CD14-positive monocyte (primary cell): ENCODE measurements around the gene GNL2. TPM values are rescaled to one million over a fixed set of nuclear protein-coding genes. Genes with fewer than 3 reads are reported as not detected.

ENCODE experiments used
- DNase-seq, 3 donors: peaks; one replicate each; pipeline ENCODE4 v3.0.0-alpha.2; 2011 to 2022
- H2AFZ ChIP-seq: 2 replicates; pipeline ENCODE4 v1.6.0; 2012; ENCODE audit warnings: mild to moderate bottlenecking, low read depth, low read length, inconsistent platforms; ENCODE audit not compliant: insufficient read depth, poor library complexity, severe bottlenecking
- H3K27ac ChIP-seq, 2 donors: 1 replicate in 1 of 2; 2 replicates in 1 of 2; pipeline ENCODE4 v1.5.1; 2012 to 2013; ENCODE audit warnings: low read length in 2 of 2, control low read depth in 1 of 2, inconsistent platforms in 1 of 2, low read depth in 1 of 2, mild to moderate bottlenecking in 1 of 2
- H3K27me3 ChIP-seq, 2 donors: one replicate each; pipeline versions ENCODE4 v1.6.0 to v1.6.1; 2011 to 2013; ENCODE audit warnings: low read length in 2 of 2; ENCODE audit not compliant: control insufficient read depth in 2 of 2, insufficient read depth in 2 of 2
- H3K36me3 ChIP-seq, 2 donors: replicated peaks in 1 of 2; 1 replicate in 1 of 2; 2 replicates in 1 of 2; pipeline versions ENCODE4 v1.5.1 to v1.6.1; 2012 to 2013; ENCODE audit warnings: low read length in 2 of 2, control low read depth in 1 of 2, inconsistent platforms in 1 of 2, mild to moderate bottlenecking in 1 of 2; ENCODE audit not compliant: insufficient read depth in 2 of 2, control insufficient read depth in 1 of 2
- H3K4me1 ChIP-seq, 2 donors: 1 replicate in 1 of 2; 2 replicates in 1 of 2; pipeline versions ENCODE4 v1.5.1 to v1.6.1; 2012 to 2013; ENCODE audit warnings: low read length in 2 of 2, control low read depth in 1 of 2, inconsistent platforms in 1 of 2, mild to moderate bottlenecking in 1 of 2, moderate library complexity in 1 of 2; ENCODE audit not compliant: insufficient read depth in 2 of 2, control insufficient read depth in 1 of 2
- H3K4me2 ChIP-seq: replicated peaks from 2 replicates; pipeline ENCODE3; 2012; ENCODE audit warnings: low read length, moderate library complexity, mild to moderate bottlenecking; ENCODE audit not compliant: poor library complexity, severe bottlenecking; ENCODE audit errors: extremely low read depth
- H3K4me3 ChIP-seq, 3 experiments: fragments of 200-600 bp in 1 of 3; sonication (generic) in 1 of 3; replicated peaks in 1 of 3; 1 replicate in 2 of 3; 2 replicates in 1 of 3; pipeline ENCODE4 v1.5.1; 2011 to 2013; ENCODE audit warnings: low read length in 3 of 3, mild to moderate bottlenecking in 3 of 3, control low read depth in 2 of 3, low read depth in 2 of 3, inconsistent platforms in 1 of 3, moderate library complexity in 1 of 3
- H3K79me2 ChIP-seq: 2 replicates; pipeline ENCODE4 v1.6.0; 2012; ENCODE audit warnings: mild to moderate bottlenecking, control low read depth, inconsistent platforms, low read length, moderate library complexity; ENCODE audit not compliant: insufficient read depth
- H3K9ac ChIP-seq: 2 replicates; pipeline ENCODE4 v1.6.0; 2017; ENCODE audit warnings: low read length, mild to moderate bottlenecking; ENCODE audit not compliant: insufficient read depth, poor library complexity, severe bottlenecking
- H3K9me3 ChIP-seq, 2 donors: replicated peaks in 1 of 2; 1 replicate in 1 of 2; 2 replicates in 1 of 2; pipeline versions ENCODE4 v1.5.1 to v1.6.1; 2012 to 2013; ENCODE audit warnings: low read length in 2 of 2, control low read depth in 1 of 2; ENCODE audit not compliant: control insufficient read depth in 1 of 2, insufficient read depth in 1 of 2
- H4K20me1 ChIP-seq: 2 replicates; pipeline ENCODE4 v1.6.0; 2012; ENCODE audit warnings: mild to moderate bottlenecking, low read length, control low read depth, moderate library complexity; ENCODE audit not compliant: insufficient read depth
- H3K27ac Mint-ChIP-seq, 7 donors: one replicate each; pipeline ENCODE4 v1.8.0; 2020; ENCODE audit warnings: mild to moderate bottlenecking in 7 of 7, mixed read lengths in 7 of 7, moderate library complexity in 6 of 7, inconsistent platforms in 2 of 7
- H3K27me3 Mint-ChIP-seq, 3 donors: one replicate each; pipeline ENCODE4 v1.8.0; 2021 to 2022; ENCODE audit warnings: low read depth in 3 of 3, mild to moderate bottlenecking in 3 of 3, mixed read lengths in 3 of 3, moderate library complexity in 3 of 3, inconsistent platforms in 1 of 3
- H3K36me3 Mint-ChIP-seq, 2 donors: one replicate each; pipeline ENCODE4 v1.8.0; 2020; ENCODE audit warnings: mixed read lengths in 2 of 2, inconsistent platforms in 1 of 2, mild to moderate bottlenecking in 1 of 2
- H3K4me1 Mint-ChIP-seq: one replicate; pipeline ENCODE4 v1.8.0; 2020; ENCODE audit warnings: mild to moderate bottlenecking, mixed read lengths
- H3K4me3 Mint-ChIP-seq, 2 donors: one replicate each; pipeline ENCODE4 v1.8.0; 2020; ENCODE audit warnings: mild to moderate bottlenecking in 2 of 2, mixed read lengths in 2 of 2, moderate library complexity in 1 of 2
- H3K9me3 Mint-ChIP-seq, 7 donors: one replicate each; pipeline ENCODE4 v1.8.0; 2020 to 2022; ENCODE audit warnings: mixed read lengths in 7 of 7, mild to moderate bottlenecking in 6 of 7, moderate library complexity in 6 of 7, inconsistent platforms in 2 of 7
- WGBS: methylation state at CpG from one replicate; pipeline ENCODE4 v1.1.5; 2013; ENCODE audit warnings: missing lambda C conversion rate; ENCODE audit not compliant: insufficient coverage; 5-methylcytosine and 5-hydroxymethylcytosine counted together
- intact Hi-C, 2 donors: fragments of 100-400 bp; cut with micrococcal nuclease; formaldehyde crosslinking; loops; one replicate each; pipeline versions ENCODE4 v1.15.0 to v1.15.1; 2023
- polyA plus RNA-seq, 3 donors: library from polyadenylated mRNA; depleted of rRNA in 1 of 3; unstranded in 2 of 3; stranded (reverse) in 1 of 3; fragments of 300-500 nt in 2 of 3; fragments of >200 nt in 1 of 3; fragmentation: Illumina TruSeq in 2 of 3; gene quantifications; 1 replicate in 2 of 3; 2 replicates in 1 of 3; pipeline ENCODE4 v1.2.3, GENCODE V29; 2012 to 2021
- TF ChIP-seq, protein P1 (sequence below): fragments of 200-600 bp; IDR thresholded peaks from one replicate; pipeline ENCODE4 v1.8.0; 2022; ENCODE audit warnings: antibody characterized with exemption, mild to moderate bottlenecking

GNL2 gene
- polyA plus RNA-seq, 3 donors = 22.2 to 37.2 (median 35.4) TPM

DNA sequence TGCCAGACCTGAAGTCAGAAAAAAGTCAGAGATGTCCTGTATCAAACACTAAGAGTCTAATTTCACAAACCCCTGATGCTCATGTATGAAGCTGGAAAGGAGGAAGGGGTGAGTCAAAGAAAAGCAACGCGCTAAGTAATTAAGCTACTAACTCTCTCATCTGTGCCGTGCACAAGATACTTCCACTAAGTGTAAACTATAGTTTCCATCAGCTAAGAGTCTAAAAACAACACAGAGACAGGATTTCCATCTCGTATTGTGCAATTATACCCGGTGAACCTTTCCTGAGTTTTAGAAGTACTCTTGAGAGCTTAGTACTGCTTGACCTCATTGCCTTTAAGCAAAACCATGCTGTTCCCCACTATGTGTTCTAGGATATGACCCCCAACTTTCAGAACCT, 20.0 kb downstream of the GNL2 start:
- no peaks in the 10 kb centered on the region for H3K4me1 ChIP-seq
- no peak for DNase-seq
- no peak overlapping the region for H3K9ac ChIP-seq
- no peaks in the 10 kb centered on the region for H3K27me3 ChIP-seq
- peaks cover 13% of the 10 kb centered on the region for H4K20me1 ChIP-seq
- no peak overlapping the region for H3K27ac ChIP-seq
- H3K9me3 ChIP-seq = no peaks in the 10 kb centered on the region
- H3K36me3 ChIP-seq = peaks cover 93 to 100% of the 10 kb centered on the region in 2 donors
- peaks cover 0 to 2% (median 0%) of the 10 kb centered on the region in 7 donors for H3K9me3 Mint-ChIP-seq
- H3K4me3 Mint-ChIP-seq = no peak overlapping the region
- H3K27me3 Mint-ChIP-seq = no peaks in the 10 kb centered on the region
- no peaks in the 10 kb centered on the region for H3K4me1 Mint-ChIP-seq
- no peak overlapping the region for H3K4me2 ChIP-seq
- peaks cover 4% of the 10 kb centered on the region for H3K79me2 ChIP-seq
- no peak overlapping the region for H2AFZ ChIP-seq
- intact Hi-C loops = no loop called here
- 81% methylated on average over 3 of the region's 5 CpGs for WGBS
- H3K27ac Mint-ChIP-seq = peak overlapping the region in 1 of 7 donors; percentile 55
- H3K36me3 Mint-ChIP-seq = peaks cover 92 to 99% of the 10 kb centered on the region in 2 donors
- TF ChIP-seq, protein P1, sequence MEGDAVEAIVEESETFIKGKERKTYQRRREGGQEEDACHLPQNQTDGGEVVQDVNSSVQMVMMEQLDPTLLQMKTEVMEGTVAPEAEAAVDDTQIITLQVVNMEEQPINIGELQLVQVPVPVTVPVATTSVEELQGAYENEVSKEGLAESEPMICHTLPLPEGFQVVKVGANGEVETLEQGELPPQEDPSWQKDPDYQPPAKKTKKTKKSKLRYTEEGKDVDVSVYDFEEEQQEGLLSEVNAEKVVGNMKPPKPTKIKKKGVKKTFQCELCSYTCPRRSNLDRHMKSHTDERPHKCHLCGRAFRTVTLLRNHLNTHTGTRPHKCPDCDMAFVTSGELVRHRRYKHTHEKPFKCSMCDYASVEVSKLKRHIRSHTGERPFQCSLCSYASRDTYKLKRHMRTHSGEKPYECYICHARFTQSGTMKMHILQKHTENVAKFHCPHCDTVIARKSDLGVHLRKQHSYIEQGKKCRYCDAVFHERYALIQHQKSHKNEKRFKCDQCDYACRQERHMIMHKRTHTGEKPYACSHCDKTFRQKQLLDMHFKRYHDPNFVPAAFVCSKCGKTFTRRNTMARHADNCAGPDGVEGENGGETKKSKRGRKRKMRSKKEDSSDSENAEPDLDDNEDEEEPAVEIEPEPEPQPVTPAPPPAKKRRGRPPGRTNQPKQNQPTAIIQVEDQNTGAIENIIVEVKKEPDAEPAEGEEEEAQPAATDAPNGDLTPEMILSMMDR = no peak
- no peak overlapping the region for H3K4me3 ChIP-seq

GRCh38 chr1:37574834-37575480, 20.8 kb downstream of the GNL2 start:
- no peak for DNase-seq
- Histone ChIP-seq H3K4me3 (no peak overlapping the region), H3K36me3 (peaks cover 91 to 100% of the 10 kb centered on the region in 2 donors), H3K9me3 (no peaks in the 10 kb centered on the region), H3K9ac (no peak overlapping the region), H3K4me1 (no peaks in the 10 kb centered on the region), H4K20me1 (peaks cover 13% of the 10 kb centered on the region), H3K27ac (no peak overlapping the region), H3K27me3 (no peaks in the 10 kb centered on the region), H3K4me2 (no peak overlapping the region), H3K79me2 (peaks cover 4% of the 10 kb centered on the region), H2AFZ (no peak overlapping the region)
- Mint-ChIP-seq H3K36me3 (peaks cover 90 to 99% of the 10 kb centered on the region in 2 donors), H3K27ac (no peak overlapping the region), H3K9me3 (peaks cover 0 to 3% (median 0%) of the 10 kb centered on the region in 7 donors), H3K4me1 (no peaks in the 10 kb centered on the region), H3K27me3 (no peaks in the 10 kb centered on the region), H3K4me3 (no peak overlapping the region)
- intact Hi-C loops = no loop called here
- TF ChIP-seq, protein P1 = no peak
- 100% methylated on average over 3 of the region's 7 CpGs for WGBS
